HG03139 (cell line): ENCODE data around the gene SEBOX.
A peak's percentile ranks its signal among the peaks of the same experiment; 100 is the strongest.

Experiments used
- ATAC-seq: cut with Tn5 transposase; IDR thresholded peaks from one replicate; pipeline ENCODE4 v1.9.1; 2021; ENCODE audit not compliant: unreplicated experiment

The SEBOX gene

GRCh38 chr17:28364665-28365363, at the start of gene SEBOX:
TSS of gene SEBOX (minus strand) at chr17:28365199. CDS start at chr17:28365151, 48 bp downstream.
- no peak for ATAC-seq

- no peak for ATAC-seq
Observed at GRCh38 chr17:28413804-28414203, 48.8 kb upstream of the SEBOX start.

- ATAC-seq, result no peak
Observed at GRCh38 chr17:28412099-28412498, 47.1 kb upstream of the SEBOX start.

GRCh38 chr17:28407974-28408306, 42.9 kb upstream of the SEBOX start:
- ATAC-seq, result no peak

- no peak for ATAC-seq
Observed at GRCh38 chr17:28407130-28407973, 42.4 kb upstream of the SEBOX start.

- ATAC-seq, result no peak
Observed at GRCh38 chr17:28406473-28406814, 41.4 kb upstream of the SEBOX start.

GRCh38 chr17:28405632-28406472, 40.9 kb upstream of the SEBOX start, which contains the start of gene SLC46A1:
TSS of gene SLC46A1 (minus strand) at chr17:28406212. CDS start at chr17:28406114, 98 bp downstream.
- ATAC-seq, result peak; percentile 66

GRCh38 chr17:28404812-28405570, 40.0 kb upstream of the SEBOX start:
- ATAC-seq, result no peak

GRCh38 chr17:28404461-28404811, 39.4 kb upstream of the SEBOX start:
- no peak for ATAC-seq

- no peak for ATAC-seq
Observed at GRCh38 chr17:28404007-28404406, 39.0 kb upstream of the SEBOX start.

- no peak for ATAC-seq
Observed at GRCh38 chr17:28402844-28403243, 37.8 kb upstream of the SEBOX start.

GRCh38 chr17:28402224-28402630, 37.2 kb upstream of the SEBOX start:
- no peak for ATAC-seq

- ATAC-seq, result no peak
Observed at GRCh38 chr17:28399808-28400207, 34.8 kb upstream of the SEBOX start.

GRCh38 chr17:28398280-28398981, 33.4 kb upstream of the SEBOX start:
- ATAC-seq, result no peak

- no peak for ATAC-seq
Observed at GRCh38 chr17:28397687-28398279, 32.8 kb upstream of the SEBOX start.

GRCh38 chr17:28397275-28397674, 32.3 kb upstream of the SEBOX start:
- no peak for ATAC-seq

- no peak for ATAC-seq
Observed at GRCh38 chr17:28396635-28397239, 31.7 kb upstream of the SEBOX start.

- no peak for ATAC-seq
Observed at GRCh38 chr17:28395968-28396367, 31.0 kb upstream of the SEBOX start.

- ATAC-seq, result no peak
Observed at GRCh38 chr17:28395426-28395825, 30.4 kb upstream of the SEBOX start.
